Endothelial cell (in vitro differentiated cells): ENCODE results near the gene GNG3. TPM values are rescaled to one million over a fixed set of nuclear protein-coding genes. Genes with fewer than 3 reads are reported as not detected.

Experiments
- DNase-seq: peaks from one replicate; pipeline ENCODE4 v3.0.0; 2021; ENCODE audit warnings: low spot score
- H3K27ac Mint-ChIP-seq: one replicate; pipeline ENCODE4 v1.8.0; 2021; ENCODE audit warnings: mixed read lengths, inconsistent platforms; ENCODE audit not compliant: unreplicated experiment
- H3K27me3 Mint-ChIP-seq: one replicate; pipeline ENCODE4 v1.8.0; 2021; ENCODE audit warnings: mild to moderate bottlenecking, moderate library complexity, mixed read lengths, inconsistent platforms; ENCODE audit not compliant: unreplicated experiment
- H3K36me3 Mint-ChIP-seq: one replicate; pipeline ENCODE4 v1.8.0; 2021; ENCODE audit warnings: mild to moderate bottlenecking, low read depth, mixed read lengths, inconsistent platforms; ENCODE audit not compliant: unreplicated experiment
- H3K4me1 Mint-ChIP-seq: one replicate; pipeline ENCODE4 v1.8.0; 2021; ENCODE audit warnings: mild to moderate bottlenecking, mixed read lengths, inconsistent platforms; ENCODE audit not compliant: unreplicated experiment
- H3K4me3 Mint-ChIP-seq: one replicate; pipeline ENCODE4 v1.8.0; 2021; ENCODE audit warnings: mild to moderate bottlenecking, mixed read lengths, inconsistent platforms; ENCODE audit not compliant: unreplicated experiment
- H3K9me3 Mint-ChIP-seq: one replicate; pipeline ENCODE4 v1.8.0; 2021; ENCODE audit warnings: mixed read lengths, inconsistent platforms; ENCODE audit not compliant: unreplicated experiment
- total RNA-seq: library from RNA; stranded (reverse); fragmentation: NEBNext Ultra II Directional; extraction: Animal tissue kit (Norgen Biotek cat#: 25700); gene quantifications from one replicate; pipeline ENCODE4 v1.2.1, GENCODE V29; 2021; ENCODE audit not compliant: unreplicated experiment
- TF ChIP-seq, protein P1 (sequence below): fragments of 200-600 bp; sonication (generic); IDR thresholded peaks from one replicate; pipeline ENCODE4 v1.5.0; 2021; ENCODE audit warnings: antibody characterized with exemption; ENCODE audit not compliant: unreplicated experiment

Gene GNG3
- total RNA-seq, 1 donor from 2014 or later, result 1.1 TPM

GRCh38 chr11:62752994-62753735 is 45.7 kb downstream of the GNG3 start:
- H3K36me3 Mint-ChIP-seq, result peaks cover 4% of the 10 kb centered on the region
- peak overlapping the region; percentile 97 for H3K4me3 Mint-ChIP-seq
- H3K27me3 Mint-ChIP-seq, result peaks cover 9% of the 10 kb centered on the region
- TF ChIP-seq, protein P1, sequence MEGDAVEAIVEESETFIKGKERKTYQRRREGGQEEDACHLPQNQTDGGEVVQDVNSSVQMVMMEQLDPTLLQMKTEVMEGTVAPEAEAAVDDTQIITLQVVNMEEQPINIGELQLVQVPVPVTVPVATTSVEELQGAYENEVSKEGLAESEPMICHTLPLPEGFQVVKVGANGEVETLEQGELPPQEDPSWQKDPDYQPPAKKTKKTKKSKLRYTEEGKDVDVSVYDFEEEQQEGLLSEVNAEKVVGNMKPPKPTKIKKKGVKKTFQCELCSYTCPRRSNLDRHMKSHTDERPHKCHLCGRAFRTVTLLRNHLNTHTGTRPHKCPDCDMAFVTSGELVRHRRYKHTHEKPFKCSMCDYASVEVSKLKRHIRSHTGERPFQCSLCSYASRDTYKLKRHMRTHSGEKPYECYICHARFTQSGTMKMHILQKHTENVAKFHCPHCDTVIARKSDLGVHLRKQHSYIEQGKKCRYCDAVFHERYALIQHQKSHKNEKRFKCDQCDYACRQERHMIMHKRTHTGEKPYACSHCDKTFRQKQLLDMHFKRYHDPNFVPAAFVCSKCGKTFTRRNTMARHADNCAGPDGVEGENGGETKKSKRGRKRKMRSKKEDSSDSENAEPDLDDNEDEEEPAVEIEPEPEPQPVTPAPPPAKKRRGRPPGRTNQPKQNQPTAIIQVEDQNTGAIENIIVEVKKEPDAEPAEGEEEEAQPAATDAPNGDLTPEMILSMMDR, result no peak
- peaks cover 10% of the 10 kb centered on the region for H3K4me1 Mint-ChIP-seq
- DNase-seq, result no peak
- no peaks in the 10 kb centered on the region for H3K9me3 Mint-ChIP-seq
- H3K27ac Mint-ChIP-seq, result no peak overlapping the region

- Mint-ChIP-seq H3K4me3 (peak within 1 kb of the TSS; percentile 97), H3K4me1 (peaks cover 12% of the 10 kb centered on the region), H3K36me3 (peaks cover 2% of the 10 kb centered on the region), H3K9me3 (no peaks in the 10 kb centered on the region), H3K27me3 (peaks cover 9% of the 10 kb centered on the region), H3K27ac (peak within 1 kb of the TSS; percentile 92)
- TF ChIP-seq, protein P1, result no peak
- peak; percentile 90 for DNase-seq
These were observed 46.5 kb downstream of the GNG3 start, which contains the start of gene ZBTB3 for GRCh38 chr11:62753736-62754603. TSS of gene ZBTB3 (minus strand) at chr11:62754160. CDS start at chr11:62753664, 496 bp downstream.

- H3K27ac Mint-ChIP-seq, result peak overlapping the region; percentile 52
- no peak for DNase-seq
- TF ChIP-seq, protein P1, result no peak
- H3K4me3 Mint-ChIP-seq, result peak overlapping the region; percentile 53
- H3K4me1 Mint-ChIP-seq, result peaks cover 12% of the 10 kb centered on the region
- no peaks in the 10 kb centered on the region for H3K36me3 Mint-ChIP-seq
- no peaks in the 10 kb centered on the region for H3K9me3 Mint-ChIP-seq
- H3K27me3 Mint-ChIP-seq, result peaks cover 9% of the 10 kb centered on the region
These were observed 47.7 kb downstream of the GNG3 start for GRCh38 chr11:62755086-62755615.

DNA sequence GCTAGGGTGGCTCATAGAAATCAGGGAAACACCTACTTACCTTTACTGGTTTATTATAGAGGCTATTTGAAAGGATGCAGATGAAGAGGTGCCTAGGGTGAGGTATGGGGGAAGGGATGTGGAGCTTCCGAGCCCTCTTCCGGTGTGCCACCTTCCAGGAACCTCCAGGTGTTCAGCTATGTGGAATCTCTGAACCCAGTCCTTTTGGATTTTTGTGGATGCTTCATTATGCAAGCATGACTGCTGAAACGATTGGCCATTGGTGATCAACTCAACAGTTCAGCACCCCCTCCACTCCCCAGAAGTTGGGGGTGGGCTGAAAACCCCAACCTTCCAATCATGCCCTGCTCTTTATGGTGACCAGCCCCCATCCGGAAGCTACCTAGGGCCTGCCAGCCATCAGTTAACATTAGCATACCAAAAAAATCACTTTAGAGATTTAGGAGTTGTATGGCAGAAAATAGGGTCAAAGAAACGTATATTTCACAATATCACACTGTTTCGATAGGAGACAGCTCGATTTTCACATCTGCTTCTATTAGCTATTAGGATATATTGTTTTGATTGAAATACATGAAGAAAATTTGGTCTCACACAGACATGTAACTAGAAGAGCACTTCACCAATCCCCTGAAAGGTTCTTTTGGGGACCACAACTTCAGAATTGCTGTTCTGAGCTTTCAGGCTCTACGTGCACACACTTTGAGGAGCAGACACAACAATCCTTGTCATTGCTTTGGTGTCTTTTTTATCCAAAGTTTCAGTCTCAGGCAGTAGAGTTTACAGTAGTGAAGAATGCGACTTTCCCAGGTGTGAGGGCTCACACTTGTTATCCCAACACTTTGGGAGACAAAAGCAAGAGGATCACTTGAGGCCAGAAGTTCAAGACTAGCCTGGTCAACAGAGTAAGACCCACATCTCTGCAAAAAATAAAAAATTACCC is 50.6 kb downstream of the GNG3 start:
- H3K9me3 Mint-ChIP-seq, result no peaks in the 10 kb centered on the region
- H3K4me3 Mint-ChIP-seq, result no peak overlapping the region
- H3K36me3 Mint-ChIP-seq, result peaks cover 4% of the 10 kb centered on the region
- H3K27me3 Mint-ChIP-seq, result peaks cover 16% of the 10 kb centered on the region
- H3K4me1 Mint-ChIP-seq, result peaks cover 26% of the 10 kb centered on the region
- H3K27ac Mint-ChIP-seq, result peak overlapping the region; percentile 67
- DNase-seq, result no peak
- TF ChIP-seq, protein P1, result no peak

Other genes with a start within 250 kb of the GNG3 start
- gene AHNAK, start 160.9 kb upstream of the GNG3 start, total RNA-seq, result 136 TPM
- gene EEF1G, start 133.8 kb upstream of the GNG3 start, total RNA-seq, result 1,951 TPM
- 21.2 TPM for gene TUT1, start 116.2 kb upstream of the GNG3 start, total RNA-seq
- 157 TPM for gene MTA2, start 105.8 kb upstream of the GNG3 start, total RNA-seq
- gene EML3, start 94.9 kb upstream of the GNG3 start, total RNA-seq, result 98.6 TPM
- gene ROM1, start 94.4 kb upstream of the GNG3 start, total RNA-seq, result 2.1 TPM
- 32.8 TPM for gene B3GAT3, start 85.7 kb upstream of the GNG3 start, total RNA-seq
- gene GANAB, start 61.1 kb upstream of the GNG3 start, total RNA-seq, result 383 TPM
- 24.8 TPM for gene INTS5, start 54.4 kb upstream of the GNG3 start, total RNA-seq
- gene C11orf98, start 42.5 kb upstream of the GNG3 start, total RNA-seq, result 60.1 TPM
- gene CSKMT, start 42.4 kb upstream of the GNG3 start, total RNA-seq, result 8.7 TPM
- 4.7 TPM for gene UQCC3, start 36.0 kb upstream of the GNG3 start, total RNA-seq
- gene LBHD1, start 35.4 kb upstream of the GNG3 start, total RNA-seq, result 11.2 TPM
- gene UBXN1, start 28.6 kb upstream of the GNG3 start, total RNA-seq, result 137 TPM
- gene LRRN4CL, start 18.1 kb upstream of the GNG3 start, total RNA-seq, result 0.44 TPM
- gene BSCL2, start 252 bp upstream of the GNG3 start, total RNA-seq, result 53.6 TPM
- gene HNRNPUL2, start 19.8 kb downstream of the GNG3 start, total RNA-seq, result 43.6 TPM
- gene TTC9C, start 20.8 kb downstream of the GNG3 start, total RNA-seq, result 38.1 TPM
- gene ZBTB3, start 46.5 kb downstream of the GNG3 start, total RNA-seq, result 12.7 TPM
- gene POLR2G, start 53.9 kb downstream of the GNG3 start, total RNA-seq, result 93.6 TPM
- gene TAF6L, start 63.7 kb downstream of the GNG3 start, total RNA-seq, result 31.0 TPM
- 26.7 TPM for gene TMEM179B, start 79.7 kb downstream of the GNG3 start, total RNA-seq
- gene TMEM223, start 84.3 kb downstream of the GNG3 start, total RNA-seq, result 13.9 TPM
- 50.8 TPM for gene NXF1, start 97.8 kb downstream of the GNG3 start, total RNA-seq
- 37.9 TPM for gene STX5, start 124.4 kb downstream of the GNG3 start, total RNA-seq
- gene TEX54, start 125.2 kb downstream of the GNG3 start, total RNA-seq, result not detected
- gene WDR74, start 131.9 kb downstream of the GNG3 start, total RNA-seq, result 42.2 TPM
- 147 TPM for gene SLC3A2, start 173.2 kb downstream of the GNG3 start, total RNA-seq
- not detected for gene CHRM1, start 213.7 kb downstream of the GNG3 start, total RNA-seq